Neutrophil (primary cell): ENCODE measurements around the gene HOXD13.

Source experiments
- H3K27ac ChIP-seq: fragments of 200-600 bp; sonication (generic); 2 replicates; pipeline ENCODE4 v1.5.1; 2016; ENCODE audit warnings: mild to moderate bottlenecking, moderate library complexity
- H3K27me3 ChIP-seq: fragments of 200-600 bp; sonication (generic); 2 replicates; pipeline ENCODE4 v1.6.0; 2016; ENCODE audit warnings: mild to moderate bottlenecking
- H3K36me3 ChIP-seq: fragments of 200-600 bp; sonication (generic); 2 replicates; pipeline ENCODE4 v1.5.1; 2017
- H3K4me1 ChIP-seq, 2 experiments: fragments of 200-600 bp in 1 of 2; sonication (generic) in 1 of 2; 1 replicate in 1 of 2; 2 replicates in 1 of 2; pipeline versions ENCODE4 v1.5.1 to v1.6.1; 2013 to 2016; ENCODE audit warnings: low read depth in 1 of 2, low read length in 1 of 2, mild to moderate bottlenecking in 1 of 2, moderate library complexity in 1 of 2; ENCODE audit not compliant: control insufficient read depth in 1 of 2, insufficient read depth in 1 of 2
- H3K4me3 ChIP-seq, 2 experiments: fragments of 200-600 bp in 1 of 2; sonication (generic) in 1 of 2; 1 replicate in 1 of 2; 2 replicates in 1 of 2; pipeline ENCODE4 v1.5.1; 2013 to 2016; ENCODE audit warnings: low read depth in 1 of 2, low read length in 1 of 2, mild to moderate bottlenecking in 1 of 2, moderate library complexity in 1 of 2
- H3K9me3 ChIP-seq: fragments of 200-600 bp; sonication (generic); 2 replicates; pipeline ENCODE4 v1.5.1; 2016
- CTCF ChIP-seq: fragments of 200-600 bp; sonication (generic); IDR thresholded peaks from 2 replicates; pipeline ENCODE4 v1.5.1; 2016; ENCODE audit warnings: antibody characterized with exemption

HOXD13 gene

GRCh38 chr2:176098366-176099158 is 6.0 kb downstream of the HOXD13 start:
- no peaks in the 10 kb centered on the region for H3K9me3 ChIP-seq
- no peak for TF ChIP-seq CTCF
- H3K36me3 ChIP-seq = no peaks in the 10 kb centered on the region

GRCh38 chr2:176099159-176099727 is 6.7 kb downstream of the HOXD13 start:
- peaks cover 100% of the 10 kb centered on the region for H3K27me3 ChIP-seq
- H3K4me3 ChIP-seq = no peak overlapping the region
- H3K4me1 ChIP-seq = peaks cover 19 to 20% of the 10 kb centered on the region in 2 experiments
- H3K27ac ChIP-seq = no peak overlapping the region
- H3K36me3 ChIP-seq = no peaks in the 10 kb centered on the region
- no peak for TF ChIP-seq CTCF
- H3K9me3 ChIP-seq = no peaks in the 10 kb centered on the region

More at GRCh38 chr2:176098366-176099158, 6.0 kb downstream of the HOXD13 start:
- H3K4me1 ChIP-seq = peaks cover 19 to 20% of the 10 kb centered on the region in 2 experiments
- peaks cover 100% of the 10 kb centered on the region for H3K27me3 ChIP-seq
- H3K4me3 ChIP-seq = no peak overlapping the region
- no peak overlapping the region for H3K27ac ChIP-seq

GRCh38 chr2:176099728-176100546 is 7.4 kb downstream of the HOXD13 start, which contains the start of gene HOXD12:
Gene HOXD12, plus strand, starts transcription at chr2:176099795. Its CDS starts 7 bp downstream, at chr2:176099802.
- no peak within 1 kb of the TSS for H3K27ac ChIP-seq
- H3K4me1 ChIP-seq = peaks cover 19 to 27% of the 10 kb centered on the region in 2 experiments
- H3K36me3 ChIP-seq = no peaks in the 10 kb centered on the region
- H3K4me3 ChIP-seq = no peak within 1 kb of the TSS
- no peak for TF ChIP-seq CTCF
- H3K27me3 ChIP-seq = peaks cover 100% of the 10 kb centered on the region
- no peaks in the 10 kb centered on the region for H3K9me3 ChIP-seq

GRCh38 chr2:176100547-176101140 is 8.1 kb downstream of the HOXD13 start:
- TF ChIP-seq CTCF = no peak
- no peaks in the 10 kb centered on the region for H3K36me3 ChIP-seq
- peaks cover 100% of the 10 kb centered on the region for H3K27me3 ChIP-seq
- no peak overlapping the region for H3K4me3 ChIP-seq
- peaks cover 19 to 27% of the 10 kb centered on the region in 2 experiments for H3K4me1 ChIP-seq
- H3K27ac ChIP-seq = no peak overlapping the region
- no peaks in the 10 kb centered on the region for H3K9me3 ChIP-seq

GRCh38 chr2:176101216-176101830 is 8.8 kb downstream of the HOXD13 start:
- no peak for TF ChIP-seq CTCF
- Histone ChIP-seq H3K9me3 (no peaks in the 10 kb centered on the region), H3K36me3 (no peaks in the 10 kb centered on the region), H3K4me3 (no peak overlapping the region), H3K4me1 (peaks cover 19 to 24% of the 10 kb centered on the region in 2 experiments), H3K27me3 (peaks cover 100% of the 10 kb centered on the region), H3K27ac (no peak overlapping the region)
